NCI-H1092 (cell line): ENCODE measurements around the gene AKAP13.
"Not testable (repeated sequence)": the region's sequence is repeated elsewhere in the genome, so short reads cannot be mapped to it uniquely, and the experiment has no call there.

ENCODE experiments used
- DNase-seq: peaks from one replicate; lab custom pipeline; 2025; lab: John Stamatoyannopoulos, UW

Gene AKAP13

DNA sequence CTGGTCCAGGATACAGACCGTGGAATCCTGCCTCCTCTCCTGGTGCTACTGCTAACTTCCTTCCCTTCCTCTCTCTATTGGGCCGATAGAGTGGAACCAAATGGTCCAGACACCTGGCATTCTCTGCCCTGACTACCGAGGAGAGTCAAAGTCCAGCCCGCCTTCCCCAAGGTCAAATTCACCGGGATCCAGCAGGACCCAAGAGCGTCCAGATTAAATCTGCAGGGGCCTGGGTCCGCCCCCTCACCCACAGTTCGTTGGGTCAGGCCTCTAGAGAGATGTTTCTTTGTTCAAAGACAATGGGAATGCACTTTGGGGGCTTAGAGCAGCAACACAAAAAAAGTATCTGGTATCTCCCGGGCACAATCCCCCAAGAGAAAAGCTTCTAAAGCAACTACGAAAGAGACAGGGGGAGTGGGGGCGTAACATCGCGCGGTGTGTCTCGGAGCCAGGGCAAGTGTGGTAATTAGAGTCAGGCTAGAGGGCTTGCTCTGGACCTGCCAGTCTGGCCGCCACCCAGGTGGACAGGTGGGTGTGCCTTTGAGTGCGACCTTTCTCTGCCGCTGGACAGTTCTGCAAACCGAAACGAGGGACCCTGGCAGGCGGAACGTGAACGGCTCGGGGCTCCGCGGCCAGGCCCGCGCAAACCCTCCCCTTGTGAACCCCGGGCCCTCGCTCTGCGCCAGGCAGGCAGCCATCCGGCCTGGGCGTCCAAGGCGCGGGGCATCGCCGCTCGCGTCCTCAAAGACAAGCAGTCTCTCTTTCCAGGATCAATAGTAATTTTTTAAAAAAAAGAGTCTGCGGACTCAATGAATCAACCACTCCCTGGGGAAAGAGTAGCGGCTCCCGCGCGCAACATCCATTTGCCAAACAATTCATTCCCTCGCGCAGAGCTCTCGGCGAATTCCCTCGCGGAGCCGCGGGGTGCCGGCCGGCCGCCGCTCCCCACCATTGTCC, 413.5 kb downstream of the AKAP13 start:
- no peak for DNase-seq

- peak; percentile 81 for DNase-seq
Measured at GRCh38 chr15:85794598-85795336, 414.4 kb downstream of the AKAP13 start, which contains the start of gene KLHL25. TSS of gene KLHL25 (minus strand) at chr15:85794925. CDS start at chr15:85769810, 25,115 bp downstream.

- DNase-seq = no peak
Measured at GRCh38 chr15:85795337-85796305, 415.2 kb downstream of the AKAP13 start.

- not testable (repeated sequence) for DNase-seq
Measured at GRCh38 chr15:85796371-85796770, 416.0 kb downstream of the AKAP13 start.
